Ovary (tissue), 3 donors: ENCODE data around the gene MAPK6.

Experiments
- CTCF ChIP-seq, 3 donors: fragments of 450-650 bp in 2 of 3; fragments of 200-600 bp in 1 of 3; IDR thresholded peaks; one replicate each; pipeline versions ENCODE4 v1.5.1 to v1.8.0; 2016 to 2022; ENCODE audit warnings: antibody characterized with exemption in 3 of 3, mild to moderate bottlenecking in 1 of 3
- POLR2A ChIP-seq: fragments of 450-650 bp; IDR thresholded peaks from one replicate; pipeline ENCODE4 v1.6.1; 2017; ENCODE audit warnings: antibody characterized with exemption, mild to moderate bottlenecking, moderate library complexity
- donor health status: DM: no; HTN: no; CAD: no.

DNA sequence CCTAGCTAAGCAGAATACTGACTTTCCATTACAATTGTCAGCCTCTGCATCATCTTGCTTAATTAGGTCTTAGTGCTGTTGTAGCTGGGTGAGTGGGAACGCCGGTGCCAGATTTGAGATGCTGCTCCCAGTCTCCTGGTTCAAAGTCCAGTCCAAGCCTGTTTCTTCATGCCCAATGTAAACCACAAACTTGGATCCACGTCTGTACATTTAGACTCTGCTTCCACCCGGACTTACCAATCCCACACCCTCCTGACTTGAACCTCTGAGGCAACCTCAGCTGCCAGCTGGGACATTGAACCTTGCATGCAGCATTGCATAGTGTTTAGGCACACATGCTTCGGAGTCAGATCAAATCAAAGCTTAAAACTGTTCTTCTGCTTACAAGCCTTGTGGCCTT lies 50.5 kb downstream of the MAPK6 start:
- no peak for TF ChIP-seq CTCF (IDR thresholded peaks at IDR 0.05)
- no peak for TF ChIP-seq POLR2A
